ENCODE data around the gene HSPA8. TPM values are rescaled to one million over a fixed set of nuclear protein-coding genes. Genes with fewer than 3 reads are reported as not detected.
"Not testable (repeated sequence)": the region's sequence is repeated elsewhere in the genome, so short reads cannot be mapped to it uniquely, and the experiment has no call there.

HSPA8 gene
- total and polyA plus RNA-seq, 3 experiments from 2014 or later: 1,494 to 4,236 (median 3,972) TPM

DNA sequence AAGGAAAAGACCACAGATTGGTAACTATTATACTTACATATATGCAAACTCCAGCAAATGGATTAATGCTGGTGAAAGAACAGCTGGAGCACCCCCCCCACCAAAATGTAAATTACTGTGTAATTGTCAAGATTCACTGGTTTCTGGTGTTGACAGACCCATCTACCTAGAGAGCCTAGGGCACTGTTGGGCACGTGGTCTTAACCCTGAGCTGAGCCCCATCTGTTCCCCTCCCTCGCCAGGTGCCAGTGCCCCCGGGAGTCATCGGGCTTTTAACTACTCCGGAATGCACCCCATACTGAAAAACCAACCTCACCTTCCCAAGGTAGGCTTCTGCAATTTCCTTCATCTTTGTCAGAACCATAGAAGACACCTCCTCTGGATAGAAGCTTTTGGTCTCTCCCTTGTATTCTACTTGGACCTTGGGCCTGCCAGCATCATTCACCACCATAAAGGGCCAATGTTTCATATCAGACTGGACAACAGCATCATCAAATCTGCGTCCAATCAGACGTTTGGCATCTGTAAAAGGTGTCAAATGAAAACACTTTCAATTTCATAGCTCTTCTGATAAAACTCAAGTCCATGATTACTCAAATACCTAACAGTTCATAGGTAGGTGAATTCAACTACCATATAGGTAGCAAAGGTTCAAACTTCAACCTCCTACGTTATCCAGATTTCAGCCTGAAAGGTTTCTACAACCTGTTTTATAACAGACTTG, 1.5 kb downstream of the HSPA8 start:
- H3K27ac ChIP-seq (ENCODE audit: low read depth, low read length): peak overlapping the region; percentile 96
- H3K36me3 ChIP-seq (ENCODE audit: insufficient read depth, low read length): peaks cover 60% of the 10 kb centered on the region
- no peaks in the 10 kb centered on the region for H3K27me3 ChIP-seq (ENCODE audit: insufficient read depth, low read length, poor library complexity, severe bottlenecking)
- peak overlapping the region; percentile 96 for H3K4me3 ChIP-seq (ENCODE audit: low read length)
- ChIA-PET CTCF (interaction anchor here (0.6 to 14.6 kb wide), 10 partner anchors 7 to 200 kb away, joined by 3 to 184 read pairs (median 6); no protein-coding TSS in a partner anchor), POLR2A (interaction anchor here (0.5 to 5.5 kb wide), 9 partner anchors 9 to 222 kb away, joined by 3 to 73 read pairs (median 5); partner anchors contain the start of gene CRTAM)
- peaks cover 75 to 79% (median 76%) of the 10 kb centered on the region in 3 donors for H3K4me1 Mint-ChIP-seq
- H3K36me3 Mint-ChIP-seq: peaks cover 42 to 81% (median 56%) of the 10 kb centered on the region in 3 donors
- peaks cover 0 to 6% of the 10 kb centered on the region in 2 donors for H3K27me3 Mint-ChIP-seq
- no peaks in the 10 kb centered on the region for H3K9me3 Mint-ChIP-seq
- peak in 1 of 5 donors; percentile 14 for DNase-seq
- peak overlapping the region; percentile 95 to 100 (median 99) for H3K4me3 Mint-ChIP-seq
- H3K9me3 ChIP-seq (ENCODE audit: low read length): no peaks in the 10 kb centered on the region
- peak overlapping the region; percentile 93 to 100 (median 98) for H3K27ac Mint-ChIP-seq
- H3K4me1 ChIP-seq (ENCODE audit: insufficient read depth, low read length): peaks cover 63% of the 10 kb centered on the region

DNA sequence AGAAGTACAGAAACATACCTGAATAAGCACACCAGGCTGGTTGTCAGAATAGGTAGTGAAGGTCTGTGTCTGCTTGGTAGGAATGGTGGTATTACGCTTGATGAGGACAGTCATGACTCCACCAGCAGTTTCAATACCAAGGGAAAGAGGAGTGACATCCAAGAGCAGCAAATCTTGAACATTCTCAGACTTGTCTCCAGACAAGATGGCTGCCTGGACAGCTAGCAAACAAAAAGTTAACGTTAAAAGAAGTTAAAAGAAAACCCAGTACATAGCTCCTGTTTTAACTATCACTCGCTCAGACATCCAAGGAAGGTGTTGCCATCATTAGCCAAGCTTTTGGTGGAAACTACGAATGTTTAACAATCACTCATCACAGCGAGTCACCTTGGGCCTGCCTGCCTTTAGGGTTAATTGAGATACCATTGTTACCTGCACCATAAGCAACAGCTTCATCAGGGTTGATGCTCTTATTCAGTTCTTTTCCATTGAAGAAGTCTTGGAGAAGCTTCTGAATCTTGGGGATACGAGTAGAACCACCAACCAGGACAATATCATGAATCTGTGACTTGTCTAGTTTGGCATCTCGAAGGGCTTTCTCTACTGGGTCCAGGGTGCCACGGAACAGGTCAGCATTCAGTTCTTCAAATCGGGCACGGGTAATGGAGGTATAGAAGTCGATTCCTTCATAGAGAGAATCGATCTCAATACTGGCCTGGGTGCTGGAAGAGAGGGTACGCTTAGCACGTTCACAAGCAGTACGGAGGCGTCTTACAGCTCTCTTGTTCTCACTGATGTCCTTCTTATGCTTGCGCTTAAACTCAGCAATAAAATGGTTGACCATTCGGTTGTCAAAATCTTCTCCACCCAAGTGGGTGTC, 2.7 kb downstream of the HSPA8 start:
- H3K9me3 Mint-ChIP-seq; DNase-seq; H3K27me3 ChIP-seq (ENCODE audit: insufficient read depth, low read length, poor library complexity, severe bottlenecking); H3K9me3 ChIP-seq (ENCODE audit: low read length); H3K27me3 Mint-ChIP-seq: not testable (repeated sequence)
- POLR2A ChIA-PET: interaction anchor here (0.7 to 2.7 kb wide), 3 partner anchors 10 to 31 kb away, joined by 3 to 15 read pairs (median 10); no protein-coding TSS in a partner anchor
- CTCF ChIA-PET: interaction anchor here (0.6 to 14.6 kb wide), 8 partner anchors 11 to 205 kb away, joined by 3 to 184 read pairs (median 7); no protein-coding TSS in a partner anchor
- Mint-ChIP-seq H3K27ac (peak overlapping the region; percentile 92 to 100 (median 98)), H3K4me1 (peaks cover 79 to 81% (median 80%) of the 10 kb centered on the region in 3 donors), H3K36me3 (peaks cover 42 to 91% (median 57%) of the 10 kb centered on the region in 3 donors), H3K4me3 (peak overlapping the region; percentile 95 to 100 (median 99))
- Histone ChIP-seq H3K27ac (ENCODE audit: low read depth, low read length) (peak overlapping the region; percentile 96), H3K4me3 (ENCODE audit: low read length) (peak overlapping the region; percentile 96), H3K4me1 (ENCODE audit: insufficient read depth, low read length) (peaks cover 61% of the 10 kb centered on the region), H3K36me3 (ENCODE audit: insufficient read depth, low read length) (peaks cover 60% of the 10 kb centered on the region)

DNA sequence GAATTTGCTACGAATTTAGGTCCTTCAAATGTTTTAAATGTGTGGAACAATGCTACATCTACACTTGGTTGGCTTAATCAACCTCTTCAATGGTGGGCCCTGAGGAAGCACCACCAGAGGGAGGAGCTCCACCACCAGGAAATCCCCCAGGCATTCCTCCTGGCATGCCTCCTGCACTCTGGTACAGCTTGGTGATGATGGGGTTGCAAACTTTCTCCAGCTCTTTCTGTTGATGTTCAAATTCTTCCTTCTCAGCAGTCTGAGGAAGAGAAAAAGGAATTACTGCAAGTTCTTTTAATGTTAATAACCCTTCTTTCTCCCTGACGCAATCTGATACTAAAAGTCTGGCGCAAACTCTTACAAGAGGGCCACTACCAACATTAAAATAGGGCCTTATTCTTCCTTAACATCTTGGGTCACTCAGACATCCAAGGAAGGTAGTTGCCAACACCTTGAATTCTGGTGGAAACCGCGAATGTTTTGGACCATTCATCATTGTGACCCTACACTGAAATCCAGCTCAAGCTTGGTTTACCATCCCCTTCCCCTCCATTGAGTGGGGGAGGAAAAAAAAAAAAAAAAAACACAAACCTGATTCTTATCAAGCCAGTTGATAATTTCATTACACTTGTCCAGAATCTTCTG, 4.2 kb downstream of the HSPA8 start:
- Histone ChIP-seq H3K4me1 (ENCODE audit: insufficient read depth, low read length) (peaks cover 60% of the 10 kb centered on the region), H3K27ac (ENCODE audit: low read depth, low read length) (peak overlapping the region; percentile 5), H3K27me3 (ENCODE audit: insufficient read depth, low read length, poor library complexity, severe bottlenecking) (no peaks in the 10 kb centered on the region), H3K4me3 (ENCODE audit: low read length) (peak overlapping the region; percentile 96), H3K9me3 (ENCODE audit: low read length) (no peaks in the 10 kb centered on the region), H3K36me3 (ENCODE audit: insufficient read depth, low read length) (peaks cover 60% of the 10 kb centered on the region)
- CTCF ChIA-PET: interaction anchor here (1.2 to 14.6 kb wide), 9 partner anchors 10 to 402 kb away, joined by 3 to 184 read pairs (median 8); partner anchors contain the start of gene UBASH3B
- POLR2A ChIA-PET: interaction anchor here (0.5 to 1.6 kb wide), 3 partner anchors 8 to 12 kb away, joined by 3 to 5 read pairs (median 4); no protein-coding TSS in a partner anchor
- peak in 1 of 5 donors; percentile 30 for DNase-seq
- H3K27me3 Mint-ChIP-seq: peaks cover 0 to 6% of the 10 kb centered on the region in 2 donors
- peak overlapping the region; percentile 95 to 100 (median 99) for H3K4me3 Mint-ChIP-seq
- peaks cover 75 to 79% (median 78%) of the 10 kb centered on the region in 3 donors for H3K4me1 Mint-ChIP-seq
- H3K9me3 Mint-ChIP-seq: no peaks in the 10 kb centered on the region
- H3K36me3 Mint-ChIP-seq: peaks cover 42 to 94% (median 59%) of the 10 kb centered on the region in 3 donors
- H3K27ac Mint-ChIP-seq: peak overlapping the region; percentile 92 to 99 (median 98)

DNA sequence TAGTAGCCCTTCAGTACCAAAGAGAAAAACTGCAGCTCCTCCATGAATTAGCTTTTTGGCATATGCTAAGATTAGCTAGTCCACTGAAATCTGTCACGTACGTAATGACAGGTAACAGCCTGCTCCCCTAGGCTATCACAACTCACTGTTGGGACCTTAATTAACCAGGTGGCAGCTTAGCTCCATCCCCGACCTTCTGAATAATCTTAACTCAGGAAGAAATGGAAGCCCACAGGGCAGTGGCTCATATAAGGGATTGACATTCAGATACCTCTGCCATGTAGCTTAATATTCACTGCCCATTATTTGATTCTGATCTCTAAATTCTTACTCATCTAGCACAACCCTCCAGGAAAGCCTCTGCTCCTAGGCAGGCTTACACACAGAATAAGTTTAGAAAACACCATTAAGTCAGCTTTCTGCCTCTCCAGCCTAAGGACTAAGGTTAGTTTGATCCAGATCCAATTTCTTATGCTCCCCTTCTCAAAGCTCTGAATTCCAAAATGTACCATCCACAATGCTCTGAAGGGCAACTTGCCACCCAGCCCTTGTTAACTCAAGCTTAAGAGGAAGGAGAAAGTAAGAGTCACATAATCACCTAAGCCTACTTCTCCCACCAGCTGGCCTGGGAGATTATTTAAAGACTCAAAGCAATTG, 5.0 kb downstream of the HSPA8 start:
- no peaks in the 10 kb centered on the region for H3K9me3 ChIP-seq (ENCODE audit: low read length)
- CTCF ChIA-PET: interaction anchor here (1.1 to 14.6 kb wide), 10 partner anchors 10 to 401 kb away, joined by 3 to 184 read pairs (median 6); partner anchors contain the start of gene UBASH3B
- Mint-ChIP-seq H3K4me3 (peak overlapping the region; percentile 54 to 100 (median 99)), H3K36me3 (peaks cover 42 to 93% (median 59%) of the 10 kb centered on the region in 3 donors), H3K9me3 (no peaks in the 10 kb centered on the region), H3K27ac (peak overlapping the region; percentile 89 to 99 (median 96)), H3K27me3 (peaks cover 0 to 4% of the 10 kb centered on the region in 2 donors), H3K4me1 (peaks cover 75 to 81% (median 78%) of the 10 kb centered on the region in 3 donors)
- H3K4me3 ChIP-seq (ENCODE audit: low read length): peak overlapping the region; percentile 4
- POLR2A ChIA-PET: interaction anchor here (0.8 to 1.9 kb wide), 3 partner anchors 9 to 31 kb away, joined by 3 to 10 read pairs (median 5); no protein-coding TSS in a partner anchor
- H3K27me3 ChIP-seq (ENCODE audit: insufficient read depth, low read length, poor library complexity, severe bottlenecking): no peaks in the 10 kb centered on the region
- H3K36me3 ChIP-seq (ENCODE audit: insufficient read depth, low read length): peaks cover 60% of the 10 kb centered on the region
- H3K27ac ChIP-seq (ENCODE audit: low read depth, low read length): no peak overlapping the region
- DNase-seq: no peak
- peaks cover 60% of the 10 kb centered on the region for H3K4me1 ChIP-seq (ENCODE audit: insufficient read depth, low read length)

DNA sequence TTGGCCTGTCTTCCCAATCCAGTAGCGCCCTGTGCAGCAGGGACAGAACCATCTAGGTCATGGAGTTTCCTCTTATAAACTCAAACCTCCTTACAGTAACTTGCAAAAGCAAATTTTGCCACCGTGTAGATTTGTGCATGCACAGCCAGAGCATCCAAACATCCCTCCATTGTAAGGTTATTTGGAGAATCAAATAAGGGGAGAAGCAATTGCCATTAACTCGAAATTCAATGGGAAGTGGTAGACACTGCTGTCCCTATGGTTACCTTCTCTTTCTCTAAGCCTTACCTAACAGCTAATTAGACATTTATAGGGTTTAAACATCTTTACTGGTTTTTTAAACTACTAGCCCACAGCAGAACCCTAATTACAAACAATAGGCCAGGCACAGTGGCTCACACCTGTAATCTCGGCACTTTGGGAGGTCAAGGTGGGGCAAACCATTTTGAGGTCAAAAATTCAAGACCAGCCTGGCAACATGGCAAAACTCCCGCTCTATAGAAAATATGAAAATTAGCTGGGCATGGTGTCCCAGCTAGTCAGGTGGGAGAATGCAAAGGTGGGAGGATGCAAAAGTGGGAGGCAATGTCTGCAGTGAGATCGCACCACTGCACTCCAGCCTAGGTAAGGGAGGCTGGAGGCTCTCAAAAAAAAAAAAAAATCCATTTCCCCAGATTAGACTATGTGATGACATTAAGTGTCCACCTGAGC, 6.6 kb downstream of the HSPA8 start:
- H3K27me3 ChIP-seq (ENCODE audit: insufficient read depth, low read length, poor library complexity, severe bottlenecking): no peaks in the 10 kb centered on the region
- Mint-ChIP-seq H3K27ac (peak overlapping the region; percentile 70 to 99 (median 93)), H3K36me3 (peaks cover 32 to 77% (median 49%) of the 10 kb centered on the region in 3 donors), H3K9me3 (no peaks in the 10 kb centered on the region), H3K27me3 (no peaks in the 10 kb centered on the region), H3K4me1 (peaks cover 66 to 74% (median 71%) of the 10 kb centered on the region in 3 donors), H3K4me3 (peak overlapping the region; percentile 3 to 100 (median 51))
- ChIA-PET CTCF (interaction anchor here (1.3 to 14.6 kb wide), 18 partner anchors 8 to 259 kb away, joined by 3 to 184 read pairs (median 11); no protein-coding TSS in a partner anchor), POLR2A (interaction anchor here (0.6 to 1.9 kb wide), 8 partner anchors 11 to 277 kb away, joined by 3 to 10 read pairs (median 4); no protein-coding TSS in a partner anchor)
- peaks cover 47% of the 10 kb centered on the region for H3K36me3 ChIP-seq (ENCODE audit: insufficient read depth, low read length)
- no peak overlapping the region for H3K27ac ChIP-seq (ENCODE audit: low read depth, low read length)
- H3K9me3 ChIP-seq (ENCODE audit: low read length): no peaks in the 10 kb centered on the region
- DNase-seq: no peak
- H3K4me1 ChIP-seq (ENCODE audit: insufficient read depth, low read length): peaks cover 58% of the 10 kb centered on the region
- H3K4me3 ChIP-seq (ENCODE audit: low read length): no peak overlapping the region

GRCh38 chr11:123054301-123055065, 7.5 kb downstream of the HSPA8 start:
- Mint-ChIP-seq H3K27ac (peak overlapping the region; percentile 14 to 99 (median 93)), H3K9me3 (no peaks in the 10 kb centered on the region), H3K36me3 (peaks cover 23 to 69% (median 40%) of the 10 kb centered on the region in 3 donors), H3K4me1 (peaks cover 57 to 66% (median 62%) of the 10 kb centered on the region in 3 donors), H3K27me3 (no peaks in the 10 kb centered on the region), H3K4me3 (peak overlapping the region in 5 of 7 donors; percentile 36 to 73 (median 65))
- peaks cover 38% of the 10 kb centered on the region for H3K36me3 ChIP-seq (ENCODE audit: insufficient read depth, low read length)
- no peak overlapping the region for H3K4me3 ChIP-seq (ENCODE audit: low read length)
- DNase-seq: peak in 2 of 5 donors; percentile 65 to 69
- ChIA-PET CTCF (interaction anchor here (0.6 to 14.6 kb wide), 34 partner anchors 7 to 1622 kb away, joined by 3 to 184 read pairs (median 6); partner anchors contain the start of gene HSPA8), POLR2A (interaction anchor here (0.5 to 1.8 kb wide), 14 partner anchors 8 to 276 kb away, joined by 3 to 23 read pairs (median 4); partner anchors contain the start of gene HSPA8)
- peaks cover 52% of the 10 kb centered on the region for H3K4me1 ChIP-seq (ENCODE audit: insufficient read depth, low read length)
- no peaks in the 10 kb centered on the region for H3K27me3 ChIP-seq (ENCODE audit: insufficient read depth, low read length, poor library complexity, severe bottlenecking)
- no peak overlapping the region for H3K27ac ChIP-seq (ENCODE audit: low read depth, low read length)
- no peaks in the 10 kb centered on the region for H3K9me3 ChIP-seq (ENCODE audit: low read length)

All from CD8-positive, alpha-beta memory T cell (primary cell).